HK-2 (cell line): ENCODE results near the gene RNASEH2C.
A peak's percentile ranks its signal among the peaks of the same experiment; 100 is the strongest.
"Not testable (repeated sequence)": the region's sequence is repeated elsewhere in the genome, so short reads cannot be mapped to it uniquely, and the experiment has no call there.

Experiments
- DNase-seq: peaks from one replicate; pipeline ENCODE4 v3.0.0-alpha.2; 2018; ENCODE audit not compliant: unreplicated experiment

RNASEH2C gene

GRCh38 chr11:65720211-65720934 lies at the start of gene RNASEH2C:
TSS of gene RNASEH2C (minus strand) at chr11:65720798. CDS start at chr11:65720758, 40 bp downstream.
- DNase-seq: peak; percentile 75

GRCh38 chr11:65767806-65768205 lies 47.2 kb upstream of the RNASEH2C start:
- DNase-seq: not testable (repeated sequence)

DNA sequence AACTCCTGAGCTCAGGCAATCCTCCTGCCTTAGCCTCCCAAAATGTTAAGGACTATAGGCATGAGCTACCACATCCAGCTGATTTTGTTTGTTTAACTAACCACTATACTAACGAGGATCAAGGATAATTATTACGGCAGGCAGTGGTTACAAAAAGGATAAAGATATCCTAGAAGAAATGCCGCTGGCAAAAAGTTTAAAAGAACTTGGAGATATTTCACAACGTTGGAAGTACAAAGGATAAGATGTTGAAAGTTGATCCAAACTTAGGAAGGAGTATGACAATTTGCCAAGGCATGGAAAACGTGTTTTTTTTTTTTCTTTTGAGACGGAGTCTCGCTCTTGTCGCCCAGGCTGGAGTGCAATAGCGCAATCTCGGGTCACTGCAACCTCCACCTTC lies 46.8 kb upstream of the RNASEH2C start:
- DNase-seq: no peak

- DNase-seq: no peak
These were observed 45.9 kb upstream of the RNASEH2C start for GRCh38 chr11:65766535-65766934.

- DNase-seq: no peak
These were observed 43.8 kb upstream of the RNASEH2C start for GRCh38 chr11:65764434-65764833.

DNA sequence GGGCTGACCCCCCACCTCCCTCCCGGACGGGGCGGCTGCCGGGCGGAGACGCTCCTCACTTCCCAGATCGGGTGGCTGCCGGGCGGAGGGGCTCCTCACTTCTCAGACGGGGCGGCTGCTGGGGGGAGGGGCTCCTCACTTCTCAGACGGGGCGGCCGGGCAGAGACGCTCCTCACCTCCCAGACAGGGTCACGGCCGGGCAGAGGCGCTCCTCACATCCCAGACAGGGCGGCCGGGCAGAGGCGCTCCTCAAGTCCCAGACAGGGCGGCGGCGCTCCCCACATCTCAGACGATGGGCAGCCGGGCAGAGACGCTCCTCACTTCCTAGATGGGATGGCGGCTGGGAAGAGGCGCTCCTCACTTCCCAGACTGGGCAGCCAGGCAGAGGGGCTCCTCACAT lies 42.2 kb upstream of the RNASEH2C start:
- not testable (repeated sequence) for DNase-seq

DNA sequence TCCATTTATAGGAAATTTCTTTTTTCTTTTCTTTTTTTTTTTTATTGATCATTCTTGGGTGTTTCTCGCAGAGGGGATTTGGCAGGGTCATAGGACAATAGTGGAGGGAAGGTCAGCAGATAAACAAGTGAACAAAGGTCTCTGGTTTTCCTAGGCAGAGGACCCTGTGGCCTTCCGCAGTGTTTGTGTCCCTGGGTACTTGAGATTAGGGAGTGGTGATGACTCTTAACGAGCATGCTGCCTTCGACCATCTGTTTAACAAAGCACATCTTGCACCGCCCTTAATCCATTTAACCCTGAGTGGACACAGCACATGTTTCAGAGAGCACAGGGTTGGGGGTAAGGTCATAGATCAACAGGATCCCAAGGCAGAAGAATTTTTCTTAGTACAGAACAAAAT lies 41.6 kb upstream of the RNASEH2C start:
- DNase-seq: not testable (repeated sequence)

DNA sequence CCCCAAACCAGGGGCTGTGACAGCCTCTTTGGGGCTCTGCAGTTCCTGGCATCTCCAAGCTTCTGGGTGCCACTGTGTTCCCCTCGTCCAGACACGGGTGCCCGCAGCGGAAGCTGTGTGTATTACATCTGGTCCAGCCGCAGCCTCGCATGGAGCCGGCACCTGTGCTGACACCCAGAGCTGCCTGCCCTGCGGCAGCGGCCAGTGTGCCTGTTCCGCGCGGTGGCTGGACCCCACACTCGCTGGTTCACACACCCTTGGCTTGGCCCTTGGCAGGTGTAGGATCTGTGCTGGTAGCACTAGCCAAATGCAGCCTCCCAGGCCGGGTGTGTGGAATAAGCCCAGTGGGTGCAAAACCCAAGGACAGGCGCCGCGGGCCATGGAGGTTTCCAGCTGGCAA lies 24.5 kb upstream of the RNASEH2C start:
- no peak for DNase-seq

GRCh38 chr11:65744699-65745042 lies 24.1 kb upstream of the RNASEH2C start:
- no peak for DNase-seq

DNA sequence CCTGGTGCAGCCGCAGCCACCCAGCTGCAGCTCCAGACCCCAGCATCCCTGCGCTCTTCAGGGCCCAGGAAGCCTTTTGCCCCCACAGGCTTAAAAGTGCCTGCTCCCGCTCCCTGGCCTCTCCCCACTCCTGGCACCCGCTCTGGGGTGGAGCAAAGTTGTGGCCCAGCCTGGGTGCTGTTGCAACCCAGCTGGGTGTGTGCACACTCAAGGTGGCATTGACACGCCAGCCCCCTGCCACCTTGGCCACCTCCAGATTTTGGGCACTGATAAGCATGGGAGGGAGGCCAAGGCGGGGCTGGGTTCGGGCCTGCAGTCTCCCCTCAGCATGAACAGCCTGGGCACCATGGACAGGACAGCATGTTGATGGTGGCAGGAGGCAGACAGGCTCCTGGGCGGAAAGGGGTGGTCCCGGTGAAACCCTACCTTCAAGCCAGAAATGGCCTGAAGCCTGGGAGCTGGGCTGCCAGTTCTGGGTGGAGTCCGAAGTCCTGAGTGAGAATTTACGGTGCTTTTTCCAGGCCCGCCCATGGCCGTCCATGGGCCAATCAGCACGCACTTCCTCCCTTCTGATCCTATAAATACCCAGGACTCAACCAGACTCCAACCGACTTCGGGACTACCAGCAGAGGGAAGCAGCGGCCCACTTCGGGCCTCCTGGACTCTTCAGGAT lies 23.6 kb upstream of the RNASEH2C start:
- no peak for DNase-seq

DNA sequence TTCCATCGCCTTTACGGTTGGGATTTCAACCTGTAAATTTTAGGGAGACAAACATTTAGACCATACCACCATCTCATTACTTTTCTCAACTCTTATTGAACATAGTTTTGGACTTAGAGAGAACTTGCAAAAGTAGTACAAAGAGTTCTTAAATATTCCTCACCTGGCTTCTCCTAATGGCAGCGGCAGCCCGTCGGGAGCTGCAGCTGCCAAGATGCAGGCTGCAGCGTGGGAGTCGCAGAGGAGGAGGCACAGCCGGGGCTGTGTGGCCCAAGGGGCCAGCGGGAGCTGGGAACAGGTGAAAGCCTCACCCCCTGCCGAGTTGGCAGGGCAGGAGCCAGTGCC lies 23.1 kb upstream of the RNASEH2C start:
- no peak for DNase-seq

DNA sequence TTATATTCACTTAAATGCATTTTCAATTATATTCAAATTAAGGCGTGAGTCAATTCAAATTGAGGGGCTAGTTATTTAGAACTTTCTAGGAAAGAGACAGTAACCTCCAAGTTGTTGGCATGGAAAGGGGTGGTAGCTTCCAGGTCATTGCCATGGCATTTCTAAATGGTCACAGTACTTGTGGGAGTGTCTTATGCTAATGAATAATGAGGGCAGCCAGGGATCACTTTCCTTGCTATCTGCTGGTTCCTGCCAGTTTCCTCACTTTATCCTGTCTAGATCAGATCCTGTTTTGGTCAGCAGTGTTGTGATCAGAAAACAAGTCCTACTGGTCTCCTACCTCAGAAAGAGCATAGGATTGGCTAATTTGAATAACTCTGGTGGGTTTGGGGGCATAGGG lies 21.8 kb upstream of the RNASEH2C start:
- DNase-seq: no peak

- no peak for DNase-seq
These were observed 20.6 kb upstream of the RNASEH2C start for GRCh38 chr11:65741185-65741584.

DNA sequence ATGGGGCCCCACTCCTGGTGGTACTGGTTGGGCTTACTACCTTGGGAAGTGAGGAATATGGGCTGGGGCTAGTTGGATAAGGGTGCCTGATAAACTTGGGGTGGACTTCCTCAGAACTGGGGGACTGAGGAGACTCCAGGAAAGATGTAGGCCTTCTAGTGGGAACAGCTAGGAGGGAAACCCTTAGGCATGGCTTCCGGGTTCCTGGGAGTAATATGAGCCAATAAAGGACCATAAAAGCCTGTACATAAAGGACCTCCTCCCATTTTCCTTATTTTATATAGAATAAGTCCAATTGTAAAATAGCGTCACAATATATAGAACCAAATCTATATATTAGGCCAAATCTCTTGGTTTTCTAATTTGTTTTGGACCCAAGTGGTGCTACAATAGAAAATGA lies 18.4 kb upstream of the RNASEH2C start:
- DNase-seq: no peak

GRCh38 chr11:65736810-65737209 lies 16.2 kb upstream of the RNASEH2C start:
- no peak for DNase-seq

DNA sequence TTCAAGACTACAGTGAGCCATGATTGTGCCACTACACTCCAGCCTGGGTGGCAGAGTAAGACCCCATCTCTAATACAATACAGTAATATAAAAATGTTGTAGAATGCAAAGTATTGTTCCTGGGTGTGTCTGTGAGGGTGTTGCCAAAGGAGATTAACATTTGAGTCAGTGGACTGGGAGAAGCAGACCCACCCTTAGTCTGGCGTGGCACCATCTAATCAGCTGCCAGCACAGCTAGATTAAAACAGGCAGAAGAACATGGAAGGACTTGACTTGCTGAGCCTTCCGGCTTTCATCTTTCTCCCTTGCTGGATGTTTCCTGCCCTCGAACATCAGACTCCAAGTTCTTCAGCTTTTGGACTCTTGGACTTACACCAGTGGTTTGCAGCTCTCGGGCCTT lies 14.5 kb upstream of the RNASEH2C start:
- DNase-seq: not testable (repeated sequence)

DNA sequence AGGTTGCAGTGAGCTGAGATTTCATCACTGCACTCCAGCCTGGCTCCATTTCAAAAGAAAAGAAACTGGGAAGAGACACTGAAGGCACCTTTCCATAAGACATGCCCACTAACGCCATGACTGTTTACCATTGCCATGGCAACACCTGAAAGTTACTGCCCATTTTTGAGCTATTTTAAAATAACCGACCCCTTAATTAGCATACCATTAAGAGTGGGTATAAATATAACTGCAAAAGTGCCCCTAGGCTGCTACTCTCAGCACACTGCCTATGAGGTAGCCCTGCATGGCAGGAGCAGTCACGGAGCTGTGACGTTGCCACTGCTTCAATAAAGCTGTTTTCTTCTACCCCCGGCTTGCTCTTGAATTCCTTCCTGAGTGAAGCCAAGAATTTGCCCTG lies 9.9 kb upstream of the RNASEH2C start:
- no peak for DNase-seq

DNA sequence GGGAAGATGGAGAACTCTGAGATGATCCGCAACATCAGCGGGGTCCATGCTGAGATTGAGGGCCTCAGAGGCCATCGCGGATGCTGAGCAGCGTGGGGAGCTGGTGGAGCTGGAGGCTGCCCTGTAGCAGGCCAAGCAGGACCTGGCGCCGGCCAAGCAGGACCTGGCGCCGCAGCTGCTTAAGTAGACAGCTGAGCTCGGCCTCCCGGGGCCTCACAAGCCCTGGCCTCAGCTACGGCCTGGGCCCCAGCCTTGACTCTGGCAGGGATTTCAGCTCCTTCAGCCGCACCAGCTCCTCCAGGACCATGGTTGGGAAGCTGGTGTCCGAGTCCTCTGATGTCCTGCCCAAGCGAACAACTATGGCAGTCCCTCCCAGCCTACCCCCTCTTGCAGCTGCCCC lies 7.3 kb upstream of the RNASEH2C start:
- no peak for DNase-seq

- no peak for DNase-seq
These were observed 6.1 kb upstream of the RNASEH2C start for GRCh38 chr11:65726660-65727059.

DNA sequence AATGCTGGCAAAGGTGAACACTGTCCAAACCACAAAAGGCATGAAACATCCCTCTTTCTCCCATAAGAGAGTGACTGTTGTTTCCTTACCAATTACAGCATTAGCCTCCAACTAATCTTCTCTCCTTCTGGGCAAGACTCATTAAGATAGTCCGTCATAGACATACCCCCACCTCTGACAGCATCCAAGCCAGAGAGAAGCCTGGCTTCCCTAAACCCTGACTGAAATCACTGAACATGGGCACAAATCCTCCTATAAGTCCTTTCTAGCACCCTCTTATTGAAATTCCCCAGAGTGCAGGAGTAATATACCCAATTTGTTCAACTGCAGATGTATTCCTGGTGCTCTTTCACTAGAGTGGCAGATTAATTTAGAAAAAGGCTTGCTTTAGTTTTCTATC lies 1.7 kb upstream of the RNASEH2C start:
- no peak for DNase-seq

DNA sequence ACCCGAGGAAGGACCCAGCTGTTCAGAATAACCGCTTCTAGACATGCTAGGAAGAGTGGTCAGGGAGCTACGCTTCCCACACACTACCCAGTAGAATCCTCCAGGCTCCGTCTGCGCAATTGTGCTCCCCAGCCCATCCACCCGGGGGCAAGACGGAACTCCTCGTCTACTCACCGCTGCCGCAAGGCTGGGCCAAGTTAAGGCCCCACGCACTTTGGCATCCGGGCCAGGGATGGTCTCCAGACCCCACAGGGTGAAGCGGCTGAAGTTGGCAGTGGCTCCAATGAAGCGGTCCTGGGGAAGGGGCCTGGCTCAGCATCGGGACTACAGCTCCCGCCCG lies 757 bp downstream of the RNASEH2C start:
- peak; percentile 38 for DNase-seq

- DNase-seq: no peak
These were observed 1.6 kb downstream of the RNASEH2C start for GRCh38 chr11:65718964-65719492.

DNA sequence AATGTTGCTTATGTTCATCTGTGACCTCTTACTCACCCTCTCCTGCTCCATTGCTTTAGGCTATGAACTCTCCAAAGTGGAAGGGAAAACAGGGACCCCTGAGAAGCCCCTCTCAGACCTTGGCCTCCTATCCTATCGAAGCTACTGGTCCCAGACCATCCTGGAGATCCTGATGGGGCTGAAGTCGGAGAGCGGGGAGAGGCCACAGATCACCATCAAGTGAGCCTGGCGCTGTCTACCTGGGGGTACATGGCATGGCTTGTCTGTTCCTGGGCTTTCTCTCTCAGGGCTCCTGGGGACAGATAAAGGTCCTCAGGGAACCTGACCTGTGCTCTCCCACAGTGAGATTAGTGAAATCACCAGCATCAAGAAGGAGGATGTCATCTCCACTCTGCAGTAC lies 2.1 kb downstream of the RNASEH2C start:
- no peak for DNase-seq

DNA sequence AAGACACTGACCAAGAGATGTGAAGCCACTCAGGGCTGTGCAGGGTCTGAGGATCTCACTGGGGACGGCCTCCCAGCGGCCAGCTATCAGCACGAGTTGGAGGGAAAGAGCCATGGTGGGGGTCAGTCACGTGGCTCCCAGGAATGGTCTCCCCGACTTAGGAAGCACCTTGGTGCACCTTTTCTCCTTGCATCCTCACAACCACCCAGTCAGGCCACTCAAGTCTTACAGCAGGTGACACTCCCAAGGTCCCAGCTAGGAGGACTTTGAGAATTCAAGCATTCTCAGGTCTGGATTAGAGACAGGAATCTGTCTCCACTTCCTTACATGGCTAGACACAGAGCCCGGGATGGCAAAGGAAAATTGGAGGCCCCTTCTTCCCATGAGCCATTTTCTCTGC lies 2.7 kb downstream of the RNASEH2C start:
- no peak for DNase-seq
